Caco-2 (cell line): Measurements from ENCODE around the gene AJAP1. TPM values are rescaled to one million over a fixed set of nuclear protein-coding genes. Genes with fewer than 3 reads are reported as not detected.

ENCODE experiments used
- BruUV-seq: library from RNA; stranded (reverse); fragments of 400-500 nt; replicated peaks from 2 replicates; lab custom pipeline; 2021; lab: Mats Ljungman, UMichigan
- CTCF ChIA-PET: fragments of 300-600 bp; sonication (Branson Sonifier 250); formaldehyde crosslinking; loops from one replicate; lab custom pipeline; 2022; ENCODE audit warnings: antibody characterized with exemption; lab: Charles Lee
- POLR2A ChIA-PET: fragments of 300-600 bp; sonication (Branson Sonifier 250); formaldehyde crosslinking; loops from one replicate; lab custom pipeline; 2022; ENCODE audit warnings: antibody characterized with exemption; lab: Charles Lee
- DNase-seq, 2 experiments: peaks; one replicate each; pipeline versions ENCODE4 v3.0.0 to v3.0.0-alpha.2; 2020 to 2022
- H3K27me3 ChIP-seq: replicated peaks from 2 replicates; pipeline ENCODE4 v1.6.0; 2011; ENCODE audit warnings: low read length; ENCODE audit not compliant: control insufficient read depth, insufficient read depth
- H3K36me3 ChIP-seq: 2 replicates; pipeline ENCODE4 v1.5.1; 2011; ENCODE audit warnings: low read length; ENCODE audit not compliant: control insufficient read depth, insufficient read depth
- H3K4me1 ChIP-seq: fragments of 250-450 bp; sonication (Bioruptor Pico); 2 replicates; pipeline ENCODE4 v1.5.1; 2020; ENCODE audit warnings: mild to moderate bottlenecking
- H3K4me3 ChIP-seq: 2 replicates; pipeline ENCODE4 v1.5.1; 2011; ENCODE audit warnings: low read depth, mild to moderate bottlenecking, control low read depth, low read length
- H3K9me3 ChIP-seq: fragments of 250-450 bp; sonication (Bioruptor Pico); 2 replicates; pipeline ENCODE4 v1.5.1; 2020; ENCODE audit warnings: mild to moderate bottlenecking, moderate library complexity
- H3K27ac Mint-ChIP-seq: one replicate; pipeline ENCODE4 v1.8.0; 2022; ENCODE audit warnings: mixed read lengths; ENCODE audit not compliant: unreplicated experiment
- H3K27me3 Mint-ChIP-seq: one replicate; pipeline ENCODE4 v1.8.0; 2022; ENCODE audit warnings: mixed read lengths; ENCODE audit not compliant: insufficient read depth, unreplicated experiment
- H3K36me3 Mint-ChIP-seq: one replicate; pipeline ENCODE4 v1.8.0; 2022; ENCODE audit warnings: mild to moderate bottlenecking, mixed read lengths; ENCODE audit not compliant: insufficient read depth, unreplicated experiment
- H3K4me1 Mint-ChIP-seq: one replicate; pipeline ENCODE4 v1.8.0; 2022; ENCODE audit warnings: low read depth, mixed read lengths; ENCODE audit not compliant: unreplicated experiment
- H3K4me3 Mint-ChIP-seq: one replicate; pipeline ENCODE4 v1.8.0; 2022; ENCODE audit warnings: mild to moderate bottlenecking, moderate library complexity, mixed read lengths; ENCODE audit not compliant: unreplicated experiment
- H3K9me3 Mint-ChIP-seq: one replicate; pipeline ENCODE4 v1.8.0; 2022; ENCODE audit warnings: mixed read lengths; ENCODE audit not compliant: unreplicated experiment
- intact Hi-C: fragments of 100-400 bp; cut with micrococcal nuclease; formaldehyde crosslinking; loops from one replicate; pipeline ENCODE4 v1.10.0; 2022; ENCODE audit not compliant: unreplicated experiment
- total RNA-seq: library from RNA; stranded (reverse); gene quantifications from 2 replicates; pipeline ENCODE4 v1.2.3, GENCODE V29; 2022
- TF ChIP-seq, protein P1 (sequence below), 2 experiments: fragments of 200-600 bp in 1 of 2; IDR thresholded peaks; 1 replicate in 1 of 2; 2 replicates in 1 of 2; pipeline versions ENCODE4 v1.5.1 to v1.8.0; 2011 to 2022; ENCODE audit warnings: antibody characterized with exemption in 1 of 2, control low read depth in 1 of 2, inconsistent platforms in 1 of 2, low read depth in 1 of 2, low read length in 1 of 2, mild to moderate bottlenecking in 1 of 2, moderate library complexity in 1 of 2; ENCODE audit not compliant: insufficient read depth in 1 of 2, severe bottlenecking in 1 of 2, unreplicated experiment in 1 of 2

Gene AJAP1
- total RNA-seq, 1 experiment from 2014 or later: not detected

DNA sequence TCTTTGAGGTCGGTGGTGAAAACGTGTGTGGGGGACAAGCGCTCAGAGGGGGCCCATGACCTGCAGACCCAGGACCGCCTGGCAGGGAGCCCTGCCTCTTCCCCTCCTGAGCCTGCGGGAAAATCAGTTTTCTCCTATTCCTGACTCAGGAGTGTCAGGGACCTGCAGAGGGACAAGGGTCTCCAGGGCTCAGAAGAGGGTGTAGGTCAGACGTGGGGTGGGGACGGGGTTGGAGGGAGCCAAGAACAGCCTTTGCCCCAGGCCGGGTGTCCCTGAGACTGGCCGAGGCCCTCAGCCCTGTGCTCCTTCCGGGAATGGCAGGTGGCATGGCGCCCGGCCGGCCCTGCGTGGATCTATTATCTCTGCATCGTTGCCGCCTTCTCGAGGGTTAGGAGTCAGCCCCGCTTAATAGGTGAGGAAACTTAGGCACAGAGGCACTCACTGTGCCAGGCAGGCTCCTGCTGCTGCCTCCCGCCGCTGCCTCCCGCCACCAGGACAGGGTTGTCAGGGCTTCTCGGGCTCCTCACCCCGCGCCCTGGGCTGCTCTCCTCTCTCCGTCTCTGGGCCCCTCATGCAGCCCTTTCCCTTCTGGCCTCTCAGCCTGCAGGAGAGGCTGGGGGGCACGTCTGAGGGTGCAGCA, 37.5 kb downstream of the AJAP1 start:
- TF ChIP-seq, protein P1, sequence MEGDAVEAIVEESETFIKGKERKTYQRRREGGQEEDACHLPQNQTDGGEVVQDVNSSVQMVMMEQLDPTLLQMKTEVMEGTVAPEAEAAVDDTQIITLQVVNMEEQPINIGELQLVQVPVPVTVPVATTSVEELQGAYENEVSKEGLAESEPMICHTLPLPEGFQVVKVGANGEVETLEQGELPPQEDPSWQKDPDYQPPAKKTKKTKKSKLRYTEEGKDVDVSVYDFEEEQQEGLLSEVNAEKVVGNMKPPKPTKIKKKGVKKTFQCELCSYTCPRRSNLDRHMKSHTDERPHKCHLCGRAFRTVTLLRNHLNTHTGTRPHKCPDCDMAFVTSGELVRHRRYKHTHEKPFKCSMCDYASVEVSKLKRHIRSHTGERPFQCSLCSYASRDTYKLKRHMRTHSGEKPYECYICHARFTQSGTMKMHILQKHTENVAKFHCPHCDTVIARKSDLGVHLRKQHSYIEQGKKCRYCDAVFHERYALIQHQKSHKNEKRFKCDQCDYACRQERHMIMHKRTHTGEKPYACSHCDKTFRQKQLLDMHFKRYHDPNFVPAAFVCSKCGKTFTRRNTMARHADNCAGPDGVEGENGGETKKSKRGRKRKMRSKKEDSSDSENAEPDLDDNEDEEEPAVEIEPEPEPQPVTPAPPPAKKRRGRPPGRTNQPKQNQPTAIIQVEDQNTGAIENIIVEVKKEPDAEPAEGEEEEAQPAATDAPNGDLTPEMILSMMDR (IDR thresholded peaks at IDR 0.05; ENCODE audit: insufficient read depth in 1 of 2, low read depth in 1 of 2, low read length in 1 of 2, severe bottlenecking in 1 of 2, unreplicated experiment in 1 of 2): no peak
- H3K4me3 Mint-ChIP-seq: no peak overlapping the region
- no peak overlapping the region for H3K27ac Mint-ChIP-seq
- no peaks in the 10 kb centered on the region for H3K4me1 Mint-ChIP-seq
- no peaks in the 10 kb centered on the region for H3K9me3 Mint-ChIP-seq
- CTCF ChIA-PET: no interaction called here
- H3K27me3 Mint-ChIP-seq: peaks cover 16% of the 10 kb centered on the region
- H3K36me3 ChIP-seq: no peaks in the 10 kb centered on the region
- no peaks in the 10 kb centered on the region for H3K36me3 Mint-ChIP-seq
- intact Hi-C loops: no loop called here
- DNase-seq: no peak
- no peaks in the 10 kb centered on the region for H3K9me3 ChIP-seq
- POLR2A ChIA-PET: no interaction called here
- no peaks in the 10 kb centered on the region for H3K4me1 ChIP-seq
- no peak overlapping the region for H3K4me3 ChIP-seq
- no TSS peak for BruUV-seq
- H3K27me3 ChIP-seq: no peaks in the 10 kb centered on the region

DNA sequence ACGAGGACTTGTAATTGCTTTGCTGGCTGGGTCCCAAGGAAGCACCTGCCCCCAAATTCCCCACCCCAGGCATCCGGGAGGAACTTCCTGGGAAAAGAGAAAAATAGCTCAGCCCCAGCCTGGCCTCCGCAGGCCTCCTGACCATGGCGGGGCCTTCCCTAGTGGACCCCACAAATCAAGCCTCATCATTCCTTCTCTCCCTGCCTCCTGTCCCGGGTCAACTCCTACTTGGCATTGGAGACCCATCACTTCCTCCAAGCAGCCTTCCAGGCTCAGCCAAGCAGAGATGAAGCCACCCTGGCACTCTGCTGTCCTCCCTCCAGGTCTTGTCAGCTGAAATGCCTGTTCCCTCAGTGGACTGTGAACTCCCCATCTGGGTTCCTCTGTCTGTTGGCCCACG, 38.0 kb downstream of the AJAP1 start:
- no TSS peak for BruUV-seq
- H3K27me3 ChIP-seq: no peaks in the 10 kb centered on the region
- DNase-seq: no peak
- Mint-ChIP-seq H3K27me3 (peaks cover 16% of the 10 kb centered on the region), H3K4me3 (no peak overlapping the region), H3K36me3 (no peaks in the 10 kb centered on the region), H3K9me3 (no peaks in the 10 kb centered on the region), H3K27ac (no peak overlapping the region), H3K4me1 (no peaks in the 10 kb centered on the region)
- ChIA-PET POLR2A (no interaction called here), CTCF (no interaction called here)
- intact Hi-C loops: no loop called here
- no peaks in the 10 kb centered on the region for H3K36me3 ChIP-seq
- TF ChIP-seq, protein P1 (IDR thresholded peaks at IDR 0.05; ENCODE audit: insufficient read depth in 1 of 2, low read depth in 1 of 2, low read length in 1 of 2, severe bottlenecking in 1 of 2, unreplicated experiment in 1 of 2): no peak
- no peak overlapping the region for H3K4me3 ChIP-seq
- H3K9me3 ChIP-seq: no peaks in the 10 kb centered on the region
- H3K4me1 ChIP-seq: no peaks in the 10 kb centered on the region

DNA sequence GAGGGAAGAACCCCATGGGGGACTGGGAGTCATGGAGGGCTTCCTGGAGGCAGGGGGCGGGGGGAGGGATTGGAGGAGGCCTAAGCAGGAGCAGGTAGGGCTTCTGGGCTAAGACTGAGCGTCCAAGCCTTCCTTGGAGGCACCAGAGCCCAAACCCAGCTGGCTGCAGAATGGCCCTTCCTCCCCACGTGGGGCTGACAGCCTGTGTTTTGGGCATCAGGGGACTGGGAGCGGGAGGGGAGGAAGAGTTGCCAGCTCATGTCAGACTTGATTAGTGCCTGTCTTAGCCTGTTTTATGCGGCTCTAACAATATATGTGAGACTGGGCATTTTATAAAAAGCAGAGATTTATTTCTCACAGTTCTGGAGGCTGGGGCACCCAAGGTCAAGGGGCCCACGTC, 38.9 kb downstream of the AJAP1 start:
- CTCF ChIA-PET: no interaction called here
- H3K4me1 ChIP-seq: no peaks in the 10 kb centered on the region
- no peaks in the 10 kb centered on the region for H3K36me3 ChIP-seq
- no peak overlapping the region for H3K4me3 Mint-ChIP-seq
- intact Hi-C loops: no loop called here
- no peaks in the 10 kb centered on the region for H3K9me3 ChIP-seq
- peaks cover 16% of the 10 kb centered on the region for H3K27me3 Mint-ChIP-seq
- no peaks in the 10 kb centered on the region for H3K4me1 Mint-ChIP-seq
- H3K36me3 Mint-ChIP-seq: no peaks in the 10 kb centered on the region
- POLR2A ChIA-PET: no interaction called here
- DNase-seq: no peak
- no TSS peak for BruUV-seq
- H3K27ac Mint-ChIP-seq: no peak overlapping the region
- H3K4me3 ChIP-seq: no peak overlapping the region
- H3K9me3 Mint-ChIP-seq: no peaks in the 10 kb centered on the region
- TF ChIP-seq, protein P1 (IDR thresholded peaks at IDR 0.05; ENCODE audit: insufficient read depth in 1 of 2, low read depth in 1 of 2, low read length in 1 of 2, severe bottlenecking in 1 of 2, unreplicated experiment in 1 of 2): no peak
- no peaks in the 10 kb centered on the region for H3K27me3 ChIP-seq
